HL-60 (cell line): Measurements from ENCODE around the gene ZNF740.

Experiments
- CTCF ChIP-seq: IDR thresholded peaks from one replicate; pipeline ENCODE4 v1.5.1; 2011; ENCODE audit warnings: low read length, control low read depth, inconsistent platforms; ENCODE audit not compliant: insufficient read depth
- TF ChIP-seq, protein P1 (sequence below): IDR thresholded peaks from 2 replicates; pipeline ENCODE4 v1.6.1; 2012; ENCODE audit warnings: low read depth; ENCODE audit not compliant: insufficient replicate concordance

GRCh38 chr12:53147653-53148052 is 32.9 kb upstream of the ZNF740 start:
- TF ChIP-seq CTCF = no peak
- TF ChIP-seq, protein P1, sequence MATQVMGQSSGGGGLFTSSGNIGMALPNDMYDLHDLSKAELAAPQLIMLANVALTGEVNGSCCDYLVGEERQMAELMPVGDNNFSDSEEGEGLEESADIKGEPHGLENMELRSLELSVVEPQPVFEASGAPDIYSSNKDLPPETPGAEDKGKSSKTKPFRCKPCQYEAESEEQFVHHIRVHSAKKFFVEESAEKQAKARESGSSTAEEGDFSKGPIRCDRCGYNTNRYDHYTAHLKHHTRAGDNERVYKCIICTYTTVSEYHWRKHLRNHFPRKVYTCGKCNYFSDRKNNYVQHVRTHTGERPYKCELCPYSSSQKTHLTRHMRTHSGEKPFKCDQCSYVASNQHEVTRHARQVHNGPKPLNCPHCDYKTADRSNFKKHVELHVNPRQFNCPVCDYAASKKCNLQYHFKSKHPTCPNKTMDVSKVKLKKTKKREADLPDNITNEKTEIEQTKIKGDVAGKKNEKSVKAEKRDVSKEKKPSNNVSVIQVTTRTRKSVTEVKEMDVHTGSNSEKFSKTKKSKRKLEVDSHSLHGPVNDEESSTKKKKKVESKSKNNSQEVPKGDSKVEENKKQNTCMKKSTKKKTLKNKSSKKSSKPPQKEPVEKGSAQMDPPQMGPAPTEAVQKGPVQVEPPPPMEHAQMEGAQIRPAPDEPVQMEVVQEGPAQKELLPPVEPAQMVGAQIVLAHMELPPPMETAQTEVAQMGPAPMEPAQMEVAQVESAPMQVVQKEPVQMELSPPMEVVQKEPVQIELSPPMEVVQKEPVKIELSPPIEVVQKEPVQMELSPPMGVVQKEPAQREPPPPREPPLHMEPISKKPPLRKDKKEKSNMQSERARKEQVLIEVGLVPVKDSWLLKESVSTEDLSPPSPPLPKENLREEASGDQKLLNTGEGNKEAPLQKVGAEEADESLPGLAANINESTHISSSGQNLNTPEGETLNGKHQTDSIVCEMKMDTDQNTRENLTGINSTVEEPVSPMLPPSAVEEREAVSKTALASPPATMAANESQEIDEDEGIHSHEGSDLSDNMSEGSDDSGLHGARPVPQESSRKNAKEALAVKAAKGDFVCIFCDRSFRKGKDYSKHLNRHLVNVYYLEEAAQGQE = no peak
